ENCODE results near the gene SLX4IP. TPM values are rescaled to one million over a fixed set of nuclear protein-coding genes. Genes with fewer than 3 reads are reported as not detected.

Gene SLX4IP
- total and polyA plus RNA-seq, 2 of the 13 experiments (the other 11 are each of a cell fraction or from before 2014, with no cell fraction given) = 3.6 to 7.3 TPM

GRCh38 chr20:10652660-10653261 lies 217.7 kb downstream of the SLX4IP start (continued):
- TF ChIP-seq TBP (CRISPR knock-in tag; IDR thresholded peaks at IDR 0.05) (no peak), KDM5B (CRISPR knock-in tag; IDR thresholded peaks at IDR 0.05; ENCODE audit: borderline replicate concordance) (no peak), ZNF7 (CRISPR knock-in tag; IDR thresholded peaks at IDR 0.05) (no peak), ZNF580 (CRISPR knock-in tag; IDR thresholded peaks at IDR 0.05; ENCODE audit: borderline replicate concordance, low read depth) (no peak), HOXD1 (CRISPR knock-in tag; IDR thresholded peaks at IDR 0.05) (no peak), GATA4 (IDR thresholded peaks at IDR 0.05; ENCODE audit: borderline replicate concordance, low read depth) (0 out of 2 replicates have a peak, but pooled peaks have one; percentile 27), MYNN (CRISPR knock-in tag; IDR thresholded peaks at IDR 0.05; ENCODE audit: low read depth) (no peak), HOXA3 (CRISPR knock-in tag; IDR thresholded peaks at IDR 0.05) (peak; percentile 60), CBFB (CRISPR knock-in tag; IDR thresholded peaks at IDR 0.05) (no peak), ZNF660 (CRISPR knock-in tag; IDR thresholded peaks at IDR 0.05; ENCODE audit: borderline replicate concordance, low read depth) (no peak), IRF2 (CRISPR knock-in tag; IDR thresholded peaks at IDR 0.05) (no peak), TARDBP (CRISPR knock-in tag; IDR thresholded peaks at IDR 0.05) (0 out of 2 replicates have a peak, but pooled peaks have one; percentile 29), BCLAF1 (IDR thresholded peaks at IDR 0.05) (no peak), ZNF205 (CRISPR knock-in tag; IDR thresholded peaks at IDR 0.05) (peak; percentile 57; the same call in 1 of the 2 replicates), TFAP4 (IDR thresholded peaks at IDR 0.05; ENCODE audit: borderline replicate concordance, low read depth) (peak; percentile 44; the same call in 1 of the 2 replicates), ZNF124 (CRISPR knock-in tag; IDR thresholded peaks at IDR 0.05) (peak; percentile 39; the same call in 1 of the 2 replicates), ZSCAN31 (CRISPR knock-in tag; IDR thresholded peaks at IDR 0.05; ENCODE audit: low read depth) (no peak), ZSCAN12 (CRISPR knock-in tag; IDR thresholded peaks at IDR 0.05) (no peak), ARNTL (CRISPR knock-in tag; IDR thresholded peaks at IDR 0.05) (peak; percentile 33; the same call in 1 of the 2 replicates), PCBP1 (IDR thresholded peaks at IDR 0.05; ENCODE audit: borderline replicate concordance, low read depth, low read length) (no peak), PHF5A (CRISPR knock-in tag; IDR thresholded peaks at IDR 0.05; ENCODE audit: low read depth, unreplicated experiment) (no peak), ZSCAN9 (CRISPR knock-in tag; IDR thresholded peaks at IDR 0.05; ENCODE audit: borderline replicate concordance) (no peak), AKAP8 (CRISPR knock-in tag; IDR thresholded peaks at IDR 0.05) (no peak)
- TF ChIP-seq, protein P1, sequence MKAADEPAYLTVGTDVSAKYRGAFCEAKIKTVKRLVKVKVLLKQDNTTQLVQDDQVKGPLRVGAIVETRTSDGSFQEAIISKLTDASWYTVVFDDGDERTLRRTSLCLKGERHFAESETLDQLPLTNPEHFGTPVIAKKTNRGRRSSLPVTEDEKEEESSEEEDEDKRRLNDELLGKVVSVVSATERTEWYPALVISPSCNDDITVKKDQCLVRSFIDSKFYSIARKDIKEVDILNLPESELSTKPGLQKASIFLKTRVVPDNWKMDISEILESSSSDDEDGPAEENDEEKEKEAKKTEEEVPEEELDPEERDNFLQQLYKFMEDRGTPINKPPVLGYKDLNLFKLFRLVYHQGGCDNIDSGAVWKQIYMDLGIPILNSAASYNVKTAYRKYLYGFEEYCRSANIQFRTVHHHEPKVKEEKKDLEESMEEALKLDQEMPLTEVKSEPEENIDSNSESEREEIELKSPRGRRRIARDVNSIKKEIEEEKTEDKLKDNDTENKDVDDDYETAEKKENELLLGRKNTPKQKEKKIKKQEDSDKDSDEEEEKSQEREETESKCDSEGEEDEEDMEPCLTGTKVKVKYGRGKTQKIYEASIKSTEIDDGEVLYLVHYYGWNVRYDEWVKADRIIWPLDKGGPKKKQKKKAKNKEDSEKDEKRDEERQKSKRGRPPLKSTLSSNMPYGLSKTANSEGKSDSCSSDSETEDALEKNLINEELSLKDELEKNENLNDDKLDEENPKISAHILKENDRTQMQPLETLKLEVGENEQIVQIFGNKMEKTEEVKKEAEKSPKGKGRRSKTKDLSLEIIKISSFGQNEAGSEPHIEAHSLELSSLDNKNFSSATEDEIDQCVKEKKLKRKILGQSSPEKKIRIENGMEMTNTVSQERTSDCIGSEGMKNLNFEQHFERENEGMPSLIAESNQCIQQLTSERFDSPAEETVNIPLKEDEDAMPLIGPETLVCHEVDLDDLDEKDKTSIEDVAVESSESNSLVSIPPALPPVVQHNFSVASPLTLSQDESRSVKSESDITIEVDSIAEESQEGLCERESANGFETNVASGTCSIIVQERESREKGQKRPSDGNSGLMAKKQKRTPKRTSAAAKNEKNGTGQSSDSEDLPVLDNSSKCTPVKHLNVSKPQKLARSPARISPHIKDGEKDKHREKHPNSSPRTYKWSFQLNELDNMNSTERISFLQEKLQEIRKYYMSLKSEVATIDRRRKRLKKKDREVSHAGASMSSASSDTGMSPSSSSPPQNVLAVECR (CRISPR knock-in tag; IDR thresholded peaks at IDR 0.05; ENCODE audit: borderline replicate concordance) = peak; percentile 46; the same call in 1 of the 2 replicates
